ENCODE results near the gene CRTAC1. TPM values are rescaled to one million over a fixed set of nuclear protein-coding genes. Genes with fewer than 3 reads are reported as not detected.

CRTAC1 gene
- total RNA-seq, 4 donors from 2014 or later, result 17.5 to 35.1 (median 22.9) TPM

GRCh38 chr10:97910661-97911060 lies 119.8 kb downstream of the CRTAC1 start:
- WGBS, 2 donors, result 65 to 74% methylated on average over 4 of the region's 4 CpGs
- H3K27me3 ChIP-seq, result no peaks in the 10 kb centered on the region
- no peaks in the 10 kb centered on the region for H3K9me3 ChIP-seq

GRCh38 chr10:97907830-97908229 lies 122.6 kb downstream of the CRTAC1 start:
- TF ChIP-seq EP300 (IDR thresholded peaks at IDR 0.05) (no peak), CTCF (IDR thresholded peaks at IDR 0.05) (no peak), POLR2A (IDR thresholded peaks at IDR 0.05) (no peak)
- Histone ChIP-seq H3K36me3 (no peaks in the 10 kb centered on the region), H3K27me3 (no peaks in the 10 kb centered on the region), H3K4me1 (peaks cover 0 to 6% (median 0%) of the 10 kb centered on the region in 4 donors), H3K27ac (no peak overlapping the region), H3K9me3 (no peaks in the 10 kb centered on the region), H3K4me3 (no peak overlapping the region)
- no peak for DNase-seq (ENCODE audit: low spot score in 2 of 2)
- WGBS, 2 donors, result 84 to 91% methylated on average over 7 to 12 of the region's 12 CpGs

More at GRCh38 chr10:97910661-97911060, 119.8 kb downstream of the CRTAC1 start:
- TF ChIP-seq CTCF (IDR thresholded peaks at IDR 0.05), result no peak
- TF ChIP-seq EP300 (IDR thresholded peaks at IDR 0.05), result no peak
- no peak for TF ChIP-seq POLR2A (IDR thresholded peaks at IDR 0.05)
- peaks cover 0 to 13% (median 5%) of the 10 kb centered on the region in 4 donors for H3K4me1 ChIP-seq
- no peak overlapping the region for H3K4me3 ChIP-seq
- no peaks in the 10 kb centered on the region for H3K36me3 ChIP-seq
- no peak overlapping the region for H3K27ac ChIP-seq
- DNase-seq (ENCODE audit: low spot score in 2 of 2), result no peak

GRCh38 chr10:97907211-97907610 lies 123.2 kb downstream of the CRTAC1 start:
- Histone ChIP-seq H3K4me1 (peaks cover 0 to 6% (median 0%) of the 10 kb centered on the region in 4 donors), H3K27me3 (no peaks in the 10 kb centered on the region), H3K9me3 (no peaks in the 10 kb centered on the region), H3K4me3 (no peak overlapping the region), H3K27ac (no peak overlapping the region), H3K36me3 (no peaks in the 10 kb centered on the region)
- 70 to 71% methylated on average over 6 of the region's 6 CpGs for WGBS, 2 donors
- TF ChIP-seq POLR2A (IDR thresholded peaks at IDR 0.05), result no peak
- no peak for TF ChIP-seq CTCF (IDR thresholded peaks at IDR 0.05)
- no peak for DNase-seq (ENCODE audit: low spot score in 2 of 2)

GRCh38 chr10:97905276-97905675 lies 125.1 kb downstream of the CRTAC1 start:
- Histone ChIP-seq H3K9me3 (no peaks in the 10 kb centered on the region), H3K27ac (no peak overlapping the region), H3K4me1 (peaks cover 0 to 6% (median 0%) of the 10 kb centered on the region in 4 donors), H3K4me3 (no peak overlapping the region), H3K36me3 (no peaks in the 10 kb centered on the region), H3K27me3 (no peaks in the 10 kb centered on the region)
- WGBS, 2 donors, result 82 to 88% methylated on average over 8 of the region's 8 CpGs
- DNase-seq (ENCODE audit: low spot score in 2 of 2), result no peak
- TF ChIP-seq EP300 (IDR thresholded peaks at IDR 0.05) (no peak), POLR2A (IDR thresholded peaks at IDR 0.05) (no peak), CTCF (IDR thresholded peaks at IDR 0.05) (no peak)

- Histone ChIP-seq H3K9me3 (no peaks in the 10 kb centered on the region), H3K36me3 (no peaks in the 10 kb centered on the region), H3K4me1 (peaks cover 0 to 6% (median 0%) of the 10 kb centered on the region in 4 donors), H3K4me3 (no peak overlapping the region), H3K27me3 (no peaks in the 10 kb centered on the region), H3K27ac (no peak overlapping the region)
- TF ChIP-seq POLR2A (IDR thresholded peaks at IDR 0.05) (no peak), EP300 (IDR thresholded peaks at IDR 0.05) (no peak), CTCF (IDR thresholded peaks at IDR 0.05) (no peak)
- 85 to 88% methylated on average over 9 to 11 of the region's 11 CpGs for WGBS, 2 donors
- DNase-seq (ENCODE audit: low spot score in 2 of 2), result no peak
These were observed 125.8 kb downstream of the CRTAC1 start for GRCh38 chr10:97904576-97904975.
